ENCODE results near the gene RFX4. TPM values are rescaled to one million over a fixed set of nuclear protein-coding genes. Genes with fewer than 3 reads are reported as not detected.

RFX4 gene
- total and polyA plus RNA-seq, 9 of the 15 experiments (the other 6 are each of a cell fraction or from before 2014, with no cell fraction given), result not detected

- TF ChIP-seq GTF3C2 (IDR thresholded peaks at IDR 0.05; ENCODE audit: borderline replicate concordance, extremely low read depth, insufficient read length), result no peak
Observed at GRCh38 chr12:106651552-106651951, 68.7 kb downstream of the RFX4 start (continued).

DNA sequence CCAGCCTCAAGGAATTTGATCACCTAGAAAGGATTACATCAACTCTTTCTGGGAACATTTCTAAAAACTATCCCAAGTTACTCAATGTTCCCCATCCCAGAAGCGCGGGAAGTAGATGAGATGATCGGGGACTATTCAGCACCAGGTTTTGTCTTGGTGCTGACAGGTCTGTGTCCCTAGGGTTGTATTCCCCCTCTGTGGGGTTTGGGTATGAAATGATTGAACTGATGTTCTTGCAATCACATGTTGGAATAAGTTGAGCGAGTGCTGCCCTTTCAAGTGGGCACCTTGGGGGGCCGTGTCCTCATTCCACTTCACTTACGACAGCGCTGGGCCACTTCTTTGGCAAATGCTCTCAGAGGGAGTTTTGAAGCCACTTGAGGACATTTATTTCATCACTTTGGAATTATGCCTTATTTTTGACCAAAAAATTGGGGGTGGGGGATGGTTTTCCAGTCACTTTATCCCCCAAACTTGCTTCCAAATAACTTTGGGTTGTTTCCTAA is 69.8 kb downstream of the RFX4 start:
- no peak for ATAC-seq
- H2AFZ ChIP-seq (ENCODE audit: low read depth, low read length), result no peak overlapping the region
- no peak overlapping the region for H3K4me3 ChIP-seq
- BruUV-seq (replicated peaks), result no TSS peak
- TF ChIP-seq FOS (IDR thresholded peaks at IDR 0.05; ENCODE audit: extremely low read depth, insufficient read length), result no peak
- ChIA-PET CTCF (ENCODE audit: low intra/inter-chr PET ratio) (no interaction called here), POLR2A (no interaction called here)
- no peak for FAIRE-seq
- H3K4me2 ChIP-seq (ENCODE audit: insufficient read depth, low read length), result no peak overlapping the region
- H3K79me2 ChIP-seq (ENCODE audit: control insufficient read depth, insufficient read depth, low read length), result no peaks in the 10 kb centered on the region
- no peaks in the 10 kb centered on the region for H3K9me3 ChIP-seq (replicated peaks; ENCODE audit: control insufficient read depth, insufficient read depth, low read depth, low read length)
- peaks cover 2 to 6% of the 10 kb centered on the region in 2 experiments; a peak in 1 of 5 replicates for H3K27me3 ChIP-seq (ENCODE audit: control insufficient read depth in 2 of 2, insufficient read depth in 2 of 2, low read length in 2 of 2)
- in situ Hi-C loops (cut with MboI), result no loop called here
- intact Hi-C loops (cut with micrococcal nuclease), result no loop called here
- 0% methylated on average over 7 of the region's 7 CpGs for WGBS (ENCODE audit: insufficient coverage, low coverage, missing lambda C conversion rate)
- no peaks in the 10 kb centered on the region for H3K9me1 ChIP-seq (ENCODE audit: control insufficient read depth, insufficient read depth, low read length)
- no peaks in the 10 kb centered on the region for H4K20me1 ChIP-seq (replicated peaks; ENCODE audit: control insufficient read depth, insufficient read depth, low read length)
- no peaks in the 10 kb centered on the region for H3K4me1 ChIP-seq (replicated peaks in 1 of 2; ENCODE audit: control insufficient read depth in 2 of 2, insufficient read depth in 2 of 2, low read length in 2 of 2)
- H3K9ac ChIP-seq (ENCODE audit: insufficient read depth in 1 of 2, low read depth in 2 of 2, low read length in 2 of 2), result no peak overlapping the region
- H3K36me3 ChIP-seq (ENCODE audit: control insufficient read depth, insufficient read depth, low read length), result no peaks in the 10 kb centered on the region
- H3K27ac ChIP-seq (ENCODE audit: extremely low read depth, low read depth, low read length), result no peak overlapping the region
- DNase-seq (ENCODE audit: extremely low read depth in 1 of 4, low spot score in 3 of 4), result no peak
